ENCODE data around the gene PNLIPRP2.

PNLIPRP2 gene

GRCh38 chr10:116620423-116621400, at the start of gene PNLIPRP2:
TSS of gene PNLIPRP2 (plus strand) at chr10:116620953.
- DNase-seq, result no peak

GRCh38 chr10:116574797-116575196, 46.0 kb upstream of the PNLIPRP2 start:
- DNase-seq, result no peak

- no peak for DNase-seq
Measured at GRCh38 chr10:116587878-116588591, 32.7 kb upstream of the PNLIPRP2 start.

DNA sequence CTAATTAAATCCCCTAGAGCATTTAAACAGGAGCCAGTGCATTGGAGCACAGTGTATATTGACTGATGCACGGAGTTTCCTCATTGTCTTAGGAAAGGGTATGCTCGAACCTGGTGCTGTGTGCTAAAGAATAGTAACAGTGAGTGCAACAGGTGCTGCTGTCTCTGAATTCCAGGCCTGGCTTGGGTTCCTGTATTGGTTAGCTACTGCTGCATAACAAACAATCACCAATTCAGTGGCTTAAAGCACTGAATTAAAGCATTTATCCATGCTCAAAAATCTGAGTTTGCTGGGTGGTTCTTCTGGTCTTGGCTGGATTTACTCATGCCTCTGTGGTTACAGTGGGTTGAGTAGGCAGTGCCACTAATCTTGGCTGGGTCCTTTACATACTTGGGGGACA, 31.8 kb upstream of the PNLIPRP2 start:
- DNase-seq, result no peak

DNA sequence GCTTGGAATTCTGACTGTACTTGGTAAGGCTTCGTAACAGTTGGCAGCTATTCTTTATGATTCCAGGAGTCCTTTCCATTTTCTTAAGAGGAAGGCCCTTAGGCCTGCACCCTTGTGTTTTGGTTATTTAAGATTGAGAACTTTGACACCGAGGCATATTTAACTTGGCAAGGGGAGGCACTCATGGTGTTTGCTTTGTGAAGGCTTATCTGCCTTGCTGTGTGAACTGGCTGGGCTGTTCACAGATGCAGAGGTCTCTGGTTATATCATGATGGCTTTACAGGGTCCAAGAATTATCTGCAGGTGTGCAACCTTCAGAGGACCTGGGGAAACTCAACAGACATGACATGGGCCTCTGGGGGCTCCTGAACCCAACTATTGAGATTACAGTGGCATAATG, 30.8 kb upstream of the PNLIPRP2 start:
- DNase-seq, result no peak

- peak in 2 of 3 experiments; percentile 40 to 80 for DNase-seq
Measured at GRCh38 chr10:116590590-116591444, 29.9 kb upstream of the PNLIPRP2 start, which contains the start of gene PNLIPRP1. TSS of gene PNLIPRP1 (plus strand) at chr10:116590959. CDS start at chr10:116591130, 171 bp downstream.

GRCh38 chr10:116593139-116593740, 27.5 kb upstream of the PNLIPRP2 start:
- no peak for DNase-seq

- DNase-seq, result no peak
Measured at GRCh38 chr10:116594525-116595035, 26.2 kb upstream of the PNLIPRP2 start.

DNA sequence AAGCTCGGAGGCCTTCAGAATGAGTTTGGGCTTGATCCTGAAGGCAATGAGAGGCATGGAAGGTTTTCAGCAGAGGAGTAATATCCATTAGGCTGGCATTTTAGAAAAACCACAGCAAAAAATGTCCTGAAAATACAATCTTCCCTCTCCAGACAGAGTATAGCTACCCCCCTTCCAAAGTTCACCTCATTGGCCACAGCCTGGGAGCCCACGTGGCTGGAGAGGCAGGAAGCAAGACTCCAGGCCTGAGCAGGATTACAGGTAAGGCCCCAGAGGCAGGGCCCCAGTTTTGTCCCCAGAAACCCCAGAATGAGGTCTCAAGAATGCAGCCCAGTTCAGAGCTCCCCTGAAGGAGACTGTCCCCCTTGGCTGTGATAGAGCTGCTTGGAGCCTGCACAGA, 24.7 kb upstream of the PNLIPRP2 start:
- no peak for DNase-seq

- DNase-seq, result no peak
Measured at GRCh38 chr10:116597543-116597942, 23.2 kb upstream of the PNLIPRP2 start.

- DNase-seq, result no peak
Measured at GRCh38 chr10:116598329-116598728, 22.4 kb upstream of the PNLIPRP2 start.

DNA sequence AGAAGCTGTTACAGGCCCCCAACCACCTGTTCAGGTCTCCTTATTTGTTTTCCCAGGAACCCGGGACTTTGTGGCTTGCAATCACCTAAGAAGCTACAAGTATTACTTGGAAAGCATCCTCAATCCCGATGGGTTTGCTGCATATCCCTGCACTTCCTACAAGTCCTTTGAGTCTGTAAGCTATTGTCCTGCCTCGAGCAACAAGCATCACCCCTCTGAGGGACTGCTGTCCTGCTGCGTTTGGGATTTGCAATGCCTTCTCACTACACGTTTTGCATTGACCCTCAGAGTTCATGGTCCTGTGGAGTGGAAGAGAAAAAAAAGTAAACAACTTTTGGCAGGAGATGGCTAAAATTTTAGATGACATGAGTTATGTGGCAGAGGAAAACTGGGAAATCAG, 20.8 kb upstream of the PNLIPRP2 start:
- DNase-seq, result no peak

DNA sequence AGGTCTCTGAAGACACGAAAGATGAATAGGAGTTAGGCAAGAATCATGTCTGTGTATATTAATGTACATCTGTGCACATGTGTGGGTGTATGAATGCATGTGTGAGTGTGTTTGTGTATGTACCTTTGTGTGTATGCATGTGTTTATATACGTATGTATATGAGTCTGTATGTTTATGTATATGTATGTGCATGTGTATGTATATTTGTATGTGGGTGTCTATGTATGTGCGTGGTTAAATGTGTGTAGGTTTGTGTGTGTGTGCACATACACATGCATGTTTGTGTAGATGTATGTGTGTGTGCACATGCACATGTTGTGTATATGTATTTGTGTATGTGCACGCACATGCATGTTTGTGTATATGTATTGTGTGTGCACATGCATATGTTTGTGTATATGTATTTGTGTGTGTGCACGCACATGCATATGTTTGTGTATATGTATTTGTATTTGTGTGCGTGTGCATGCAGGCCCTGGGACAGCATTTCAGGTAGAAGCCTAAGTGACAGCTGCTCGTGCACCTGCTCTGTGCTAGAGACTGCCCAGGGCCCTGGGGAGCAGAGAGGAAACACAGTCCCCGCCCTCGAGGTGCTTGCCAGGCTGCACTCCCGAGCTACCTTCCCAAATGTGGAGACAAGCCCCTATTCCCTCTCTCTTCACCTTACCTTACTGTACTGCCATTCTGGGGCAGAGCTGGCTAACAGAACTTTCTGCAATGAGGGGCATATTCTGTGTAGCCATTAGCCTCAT, 17.9 kb upstream of the PNLIPRP2 start:
- DNase-seq, result no peak

DNA sequence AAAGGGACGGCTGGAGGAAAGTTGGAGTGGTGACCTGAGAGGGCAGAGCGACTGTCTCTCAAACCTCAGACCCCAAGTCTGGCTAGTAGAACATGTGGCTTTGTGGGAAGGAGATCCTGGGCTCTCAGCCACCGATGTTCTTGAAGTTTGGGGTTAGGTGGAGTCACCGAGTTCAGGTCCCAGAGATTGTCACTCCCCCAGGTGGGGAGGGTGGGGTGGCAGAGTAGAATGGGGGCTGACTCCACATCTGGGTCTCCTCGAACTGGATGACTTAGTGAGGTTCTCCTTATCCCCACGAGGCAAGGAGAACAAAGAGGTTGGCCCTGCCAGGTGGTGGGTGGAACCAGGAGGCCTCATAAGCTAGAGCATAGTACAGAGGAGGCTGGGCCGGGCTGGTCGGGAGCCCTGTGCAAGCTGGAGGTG, 14.7 kb upstream of the PNLIPRP2 start:
- no peak for DNase-seq

- DNase-seq, result no peak
Measured at GRCh38 chr10:116607336-116607735, 13.4 kb upstream of the PNLIPRP2 start.

DNA sequence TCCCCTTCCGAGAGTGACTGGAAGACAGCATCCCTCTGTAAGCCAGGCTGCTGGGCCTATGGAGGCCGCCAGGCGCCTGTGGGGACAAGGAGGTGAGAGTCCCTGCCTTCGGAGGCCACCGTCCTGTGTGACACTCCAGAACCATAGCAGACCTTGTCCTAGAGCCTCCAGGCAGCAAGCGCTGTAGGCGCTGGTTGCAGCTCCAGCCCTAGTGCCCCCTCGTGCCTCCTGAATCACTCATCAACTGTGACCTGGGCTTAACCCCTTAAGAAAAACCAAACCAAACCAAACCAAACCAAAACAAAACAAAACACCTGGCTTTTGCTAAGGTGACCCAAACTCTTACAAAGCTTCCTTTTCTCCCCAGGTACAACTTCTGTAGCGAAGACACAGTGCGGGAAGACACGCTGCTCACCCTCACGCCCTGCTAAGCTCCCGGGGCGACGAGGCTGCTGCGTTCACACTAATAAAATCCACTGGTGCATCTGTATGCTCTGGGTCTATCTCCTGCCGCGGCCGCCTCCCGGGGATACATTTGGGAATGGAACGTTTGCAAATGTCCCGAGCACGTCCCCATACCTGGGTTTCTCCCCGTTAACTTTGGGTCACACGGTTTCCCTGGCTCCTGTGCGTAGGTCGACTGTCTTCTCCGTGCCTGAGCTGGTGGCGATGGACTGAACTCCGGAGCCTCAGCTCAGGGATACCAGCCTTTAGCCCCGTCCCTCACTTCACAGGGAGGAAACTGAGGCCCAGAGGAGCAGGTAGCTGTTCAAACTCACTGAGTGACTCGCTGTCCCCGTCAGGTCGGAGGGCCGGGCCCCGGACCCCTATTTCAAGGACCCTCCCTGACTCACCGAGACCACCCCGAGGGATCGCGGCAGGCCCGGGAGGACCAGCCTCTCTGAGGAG, 11.8 kb upstream of the PNLIPRP2 start:
- no peak for DNase-seq

DNA sequence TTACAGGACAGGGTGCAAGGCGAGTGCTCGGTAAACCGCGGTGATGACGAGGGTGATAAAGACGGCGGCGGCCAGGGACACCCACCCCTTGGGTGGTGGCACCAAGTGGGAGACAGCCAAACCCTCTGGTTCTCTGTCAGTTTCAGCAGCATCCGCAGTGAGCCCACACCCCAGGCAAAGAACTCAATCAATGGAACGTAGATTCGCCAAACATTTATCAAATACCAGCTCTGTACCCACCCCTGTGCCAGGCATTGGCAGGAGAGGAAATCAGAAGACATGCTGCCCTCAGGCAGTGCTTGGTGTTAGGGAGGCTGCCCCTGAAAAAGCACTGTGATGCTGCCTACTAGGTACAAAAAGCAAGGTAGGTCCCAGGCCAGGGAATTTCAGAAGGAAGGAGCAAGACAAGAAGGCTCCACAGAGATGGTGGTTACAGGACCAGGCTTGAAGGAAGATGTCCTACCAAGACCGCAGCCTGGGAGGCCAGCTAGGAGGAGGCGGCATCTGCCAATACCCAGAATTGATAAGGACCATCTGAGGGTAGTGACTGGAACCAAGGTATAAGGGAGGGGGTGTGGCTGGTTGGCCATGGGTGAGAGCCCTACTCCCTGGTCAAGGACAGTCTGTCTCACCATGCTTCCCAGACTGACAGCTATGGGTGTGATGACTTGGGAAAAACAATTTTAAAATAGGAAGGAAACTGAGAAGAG, 10.2 kb upstream of the PNLIPRP2 start:
- DNase-seq, result no peak

DNA sequence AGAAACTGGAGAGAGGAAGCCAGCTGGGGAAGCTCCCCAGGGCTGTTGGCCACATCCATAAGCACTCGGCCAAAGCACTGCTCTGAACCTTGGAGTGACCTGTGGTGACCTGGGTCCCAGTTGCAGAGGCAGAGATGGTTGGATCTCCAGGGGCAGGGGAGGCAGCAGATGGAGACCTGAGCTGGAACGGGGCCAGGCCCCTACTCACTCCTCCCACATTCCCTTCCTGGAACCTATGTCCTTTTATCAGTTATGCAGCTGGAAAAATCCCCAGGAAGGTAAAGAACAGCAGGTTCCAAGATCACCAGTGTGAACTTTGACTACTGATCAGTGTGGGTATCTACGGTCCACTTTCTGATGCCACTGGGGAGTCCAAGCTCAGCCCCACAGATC, 9.6 kb upstream of the PNLIPRP2 start:
- no peak for DNase-seq

DNA sequence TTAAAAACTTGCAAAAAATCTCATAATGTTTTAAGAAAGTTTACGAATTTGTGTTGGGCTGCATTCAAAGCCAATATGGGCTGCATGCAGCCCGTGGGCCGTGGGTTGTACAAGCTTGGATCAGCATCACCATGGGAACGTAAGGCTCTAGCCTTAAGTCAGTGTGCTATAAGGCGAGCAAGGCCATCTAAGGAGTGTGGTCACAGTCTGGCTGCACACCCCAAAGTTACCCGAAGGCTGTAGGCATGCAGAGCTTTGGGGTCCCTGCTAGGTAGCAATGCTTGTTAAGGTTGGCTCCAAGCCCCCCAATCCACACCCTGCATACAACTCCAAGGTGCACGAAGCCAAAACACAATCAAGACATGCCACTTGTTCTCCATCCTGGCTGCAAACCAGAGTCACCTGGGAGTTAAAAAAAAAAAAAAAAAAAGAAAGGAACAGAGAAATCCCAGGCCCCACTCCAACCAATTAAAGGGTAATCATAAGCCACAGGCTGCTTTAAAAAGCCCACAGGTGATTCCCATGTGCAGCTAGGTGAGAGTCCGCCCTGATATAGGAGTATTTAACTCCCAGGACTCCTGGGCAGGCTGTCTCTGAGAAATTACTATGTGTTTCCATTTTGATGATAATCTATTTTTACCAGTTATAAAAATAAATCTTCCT, 8.5 kb upstream of the PNLIPRP2 start:
- peak in 1 of 3 experiments; percentile 5 for DNase-seq
